WI38 (cell line): ENCODE data around the gene CNOT3.

Experiments used
- H3K4me3 ChIP-seq: 2 replicates; pipeline ENCODE4 v1.5.1; 2011; ENCODE audit warnings: low read depth, mild to moderate bottlenecking, control low read depth, low read length
- CTCF ChIP-seq: IDR thresholded peaks from 2 replicates; pipeline ENCODE4 v1.5.1; 2012; ENCODE audit warnings: low read depth, mild to moderate bottlenecking, control low read depth, low read length

Gene CNOT3

GRCh38 chr19:54152878-54153524 is 15.4 kb downstream of the CNOT3 start:
- no peak for TF ChIP-seq CTCF

DNA sequence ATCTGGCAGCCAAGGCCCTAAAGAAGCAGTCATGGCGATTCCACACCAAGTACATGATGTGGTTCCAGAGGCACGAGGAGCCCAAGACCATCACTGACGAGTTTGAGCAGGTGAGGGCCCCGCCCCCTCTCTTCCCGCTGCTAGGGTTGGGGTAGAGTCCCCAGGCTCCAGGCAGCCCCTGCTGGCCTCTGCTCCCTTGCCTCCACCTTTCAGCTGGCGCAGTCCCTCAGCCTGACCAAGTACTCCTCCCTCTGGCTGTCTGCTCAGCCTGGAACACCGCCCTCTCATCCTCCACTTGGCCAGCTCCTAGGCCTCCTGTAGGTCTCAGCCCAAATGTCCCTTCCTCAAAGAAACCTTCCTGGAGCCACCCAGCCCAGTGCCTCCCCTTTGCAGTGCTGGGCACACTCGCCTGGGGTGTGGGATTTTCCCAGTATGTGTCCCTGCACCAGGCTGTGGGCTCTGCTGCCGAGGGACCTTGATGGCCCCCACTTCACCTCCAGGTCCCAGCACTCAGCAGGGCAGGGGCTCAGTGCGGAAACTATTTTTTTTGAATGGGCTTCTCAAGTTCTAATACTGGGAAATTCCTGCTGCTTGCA is 16.3 kb downstream of the CNOT3 start:
- TF ChIP-seq CTCF = no peak
- no peak overlapping the region for H3K4me3 ChIP-seq

More at GRCh38 chr19:54152878-54153524, 15.4 kb downstream of the CNOT3 start:
- H3K4me3 ChIP-seq = no peak overlapping the region

DNA sequence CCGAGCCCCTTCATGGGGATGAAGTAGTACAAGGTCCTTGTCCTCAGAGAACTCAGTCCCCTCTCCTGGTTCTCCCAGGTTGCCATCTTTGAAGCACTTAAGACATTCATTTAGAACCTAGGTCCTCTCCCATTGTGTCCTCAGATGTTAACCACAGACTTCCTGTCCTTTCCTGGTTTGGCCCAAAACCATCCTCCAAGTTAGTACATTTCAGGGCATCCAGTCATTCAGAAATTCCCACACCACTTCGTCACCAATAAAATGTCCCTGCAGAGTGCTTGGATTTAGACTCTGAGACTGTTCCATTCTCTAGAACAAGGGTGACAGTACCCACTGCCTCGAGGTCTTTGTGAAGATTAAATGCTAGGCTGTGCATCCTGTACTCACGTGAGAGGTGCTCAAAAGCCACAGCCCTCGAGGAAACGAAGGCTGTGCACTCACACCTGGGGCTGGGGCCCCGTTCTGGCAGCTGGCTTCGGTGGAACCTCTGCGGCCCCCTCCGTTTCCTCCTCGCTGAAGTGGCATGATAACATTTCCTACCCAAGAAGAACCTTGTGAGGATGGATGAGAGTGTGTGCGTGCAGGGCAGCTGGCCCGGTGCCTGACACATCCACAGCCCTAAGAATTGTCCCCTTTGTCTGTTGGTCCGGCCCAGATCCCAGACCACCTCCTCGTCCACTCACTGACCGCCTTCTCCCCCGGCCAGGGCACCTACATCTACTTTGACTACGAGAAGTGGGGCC is 17.2 kb downstream of the CNOT3 start:
- H3K4me3 ChIP-seq = no peak overlapping the region
- no peak for TF ChIP-seq CTCF

GRCh38 chr19:54155694-54156093 is 18.1 kb downstream of the CNOT3 start:
- no peak for TF ChIP-seq CTCF

GRCh38 chr19:54156490-54156889 is 18.9 kb downstream of the CNOT3 start:
- no peak for TF ChIP-seq CTCF
- H3K4me3 ChIP-seq = no peak overlapping the region

More at GRCh38 chr19:54155694-54156093, 18.1 kb downstream of the CNOT3 start:
- H3K4me3 ChIP-seq = no peak overlapping the region

- no peak overlapping the region for H3K4me3 ChIP-seq
- no peak for TF ChIP-seq CTCF
Measured at GRCh38 chr19:54156953-54157352, 19.4 kb downstream of the CNOT3 start.
